ENCODE data around the gene SMU1.

Gene SMU1

GRCh38 chr9:33030285-33030684 is 46.2 kb downstream of the SMU1 start:
- no peak for TF ChIP-seq ZNF70 (CRISPR knock-in tag; IDR thresholded peaks at IDR 0.05)
- no peak for TF ChIP-seq ZNF565 (CRISPR knock-in tag; conservative IDR thresholded peaks at IDR 0.05; ENCODE audit: low read depth)
- no peak for TF ChIP-seq PATZ1 (CRISPR knock-in tag; IDR thresholded peaks at IDR 0.05; ENCODE audit: borderline replicate concordance)
- no peak for TF ChIP-seq ZFP30 (CRISPR knock-in tag; IDR thresholded peaks at IDR 0.05)
- no peak for TF ChIP-seq CREB5 (CRISPR knock-in tag; IDR thresholded peaks at IDR 0.05; ENCODE audit: low read depth)
- no peak for TF ChIP-seq RARB (CRISPR knock-in tag; IDR thresholded peaks at IDR 0.05)
- TF ChIP-seq TOX (CRISPR knock-in tag; IDR thresholded peaks at IDR 0.05; ENCODE audit: borderline replicate concordance): no peak
- no peak for TF ChIP-seq BACH2 (CRISPR knock-in tag; IDR thresholded peaks at IDR 0.05; ENCODE audit: borderline replicate concordance)
- no peak for TF ChIP-seq ZFP3 (CRISPR knock-in tag; IDR thresholded peaks at IDR 0.05)
- no peak for TF ChIP-seq ISL1 (CRISPR knock-in tag; IDR thresholded peaks at IDR 0.05)
- TF ChIP-seq PPARA (CRISPR knock-in tag; IDR thresholded peaks at IDR 0.05; ENCODE audit: borderline replicate concordance): no peak
- no peak for TF ChIP-seq ARNTL (CRISPR knock-in tag; IDR thresholded peaks at IDR 0.05; ENCODE audit: borderline replicate concordance, low read depth)
- no peak for ATAC-seq

GRCh38 chr9:33029231-33029786 is 47.2 kb downstream of the SMU1 start:
- TF ChIP-seq GLIS3 (CRISPR knock-in tag; IDR thresholded peaks at IDR 0.05) (no peak), ZNF70 (CRISPR knock-in tag; IDR thresholded peaks at IDR 0.05) (peak; percentile 57; the same call in 1 of the 2 replicates)
- no peak for ATAC-seq

- peak; percentile 52 for ATAC-seq
- TF ChIP-seq RARB (CRISPR knock-in tag; IDR thresholded peaks at IDR 0.05) (0 out of 2 replicates have a peak, but pooled peaks have one; percentile 30), TCF4 (CRISPR knock-in tag; IDR thresholded peaks at IDR 0.05; ENCODE audit: borderline replicate concordance) (peak; percentile 70; the same call in 1 of the 2 replicates), ZNF8 (CRISPR knock-in tag; IDR thresholded peaks at IDR 0.05) (no peak), ZC3H10 (CRISPR knock-in tag; IDR thresholded peaks at IDR 0.05) (no peak), SNAI2 (CRISPR knock-in tag; IDR thresholded peaks at IDR 0.05) (no peak)
Measured at GRCh38 chr9:33025572-33026342, 50.7 kb downstream of the SMU1 start.

- ATAC-seq: peak; percentile 92
- TF ChIP-seq POU6F1 (CRISPR knock-in tag; IDR thresholded peaks at IDR 0.05; ENCODE audit: borderline replicate concordance, low read depth): no peak
- peak; percentile 71; the same call in 1 of the 2 replicates for TF ChIP-seq RARB (CRISPR knock-in tag; IDR thresholded peaks at IDR 0.05)
- TF ChIP-seq PATZ1 (CRISPR knock-in tag; IDR thresholded peaks at IDR 0.05; ENCODE audit: borderline replicate concordance): peak; percentile 50; the same call in 1 of the 2 replicates
- 0 out of 2 replicates have a peak, but pooled peaks have one; percentile 30 for TF ChIP-seq GLIS3 (CRISPR knock-in tag; IDR thresholded peaks at IDR 0.05)
Measured at GRCh38 chr9:33024966-33025571, 51.4 kb downstream of the SMU1 start, which contains the start of gene DNAJA1. DNAJA1 (plus strand) TSS chr9:33025273; CDS start chr9:33026485, 1,212 bp downstream.
